Ishikawa (cell line): Measurements from ENCODE around the gene PHOX2B.

Experiments
- CREB1 ChIP-seq: IDR thresholded peaks from 2 replicates; pipeline ENCODE4 v1.6.1; 2012; ENCODE audit warnings: low read depth
- EGR1 ChIP-seq: IDR thresholded peaks from 2 replicates; pipeline ENCODE4 v1.6.1; 2012
- EP300 ChIP-seq: IDR thresholded peaks from 2 replicates; pipeline ENCODE4 v1.6.1; 2012; ENCODE audit warnings: borderline replicate concordance
- MAX ChIP-seq: IDR thresholded peaks from 2 replicates; pipeline ENCODE4 v1.6.1; 2012
- TAF1 ChIP-seq: IDR thresholded peaks from 2 replicates; pipeline ENCODE4 v1.6.1; 2012; ENCODE audit warnings: low read depth, mild to moderate bottlenecking
- YY1 ChIP-seq: IDR thresholded peaks from 2 replicates; pipeline ENCODE4 v1.6.1; 2012; ENCODE audit warnings: low read depth
- ZBTB7A ChIP-seq: IDR thresholded peaks from 2 replicates; pipeline ENCODE4 v1.6.1; 2012; ENCODE audit warnings: low read depth

- TF ChIP-seq YY1, result no peak
- no peak for TF ChIP-seq TAF1
- no peak for TF ChIP-seq MAX
- TF ChIP-seq ZBTB7A, result no peak
- TF ChIP-seq EGR1, result no peak
- TF ChIP-seq EP300, result no peak
- TF ChIP-seq CREB1, result no peak
These were observed 5.4 kb upstream of the PHOX2B start for GRCh38 chr4:41753942-41754341.
